Right ventricle myocardium superior (tissue), 1 donor: ENCODE measurements around the gene KRT8. TPM values are rescaled to one million over a fixed set of nuclear protein-coding genes. Genes with fewer than 3 reads are reported as not detected.
"Not testable (repeated sequence)": the region's sequence is repeated elsewhere in the genome, so short reads cannot be mapped to it uniquely, and the experiment has no call there.

ENCODE experiments used
- ATAC-seq: fragments of 200-7000 bp; cut with Tn5 transposase; one replicate; pipeline ENCODE4 v1.9.1; 2020; ENCODE audit warnings: mild to moderate bottlenecking; ENCODE audit not compliant: poor library complexity
- DNase-seq: peaks from one replicate; pipeline ENCODE4 v3.0.0-alpha.2; 2020
- intact Hi-C: fragments of 100-400 bp; cut with DNase I; formaldehyde crosslinking; loops from one replicate; pipeline ENCODE4 v1.11.2; 2022
- total RNA-seq: library from RNA; stranded (reverse); fragmentation: NEBNext Ultra II Directional; extraction: Animal tissue kit (Norgen Biotek cat#: 25700); gene quantifications from one replicate; pipeline ENCODE4 v1.2.1, GENCODE V29; 2021
- donor health status: DM: no; HTN: yes; CAD: no; lungs with severe emphysema.

The KRT8 gene
- total RNA-seq, 1 donor from 2014 or later: 104 TPM

GRCh38 chr12:52862023-52862422, 42.9 kb downstream of the KRT8 start:
- DNase-seq: no peak
- no peak for ATAC-seq
- intact Hi-C loops: loop anchor here (10.0 kb wide), 1 partner anchor 197 kb away; no protein-coding TSS in a partner anchor

GRCh38 chr12:52861511-52861910, 43.4 kb downstream of the KRT8 start:
- intact Hi-C loops: loop anchor here (10.0 kb wide), 1 partner anchor 197 kb away; no protein-coding TSS in a partner anchor
- DNase-seq (no peak), ATAC-seq (no peak)

- peak; percentile 88 for ATAC-seq
- intact Hi-C loops: loop anchor here (10.0 kb wide), 1 partner anchor 195 kb away; no protein-coding TSS in a partner anchor
- DNase-seq: no peak
These were observed 44.6 kb downstream of the KRT8 start for GRCh38 chr12:52860102-52860823.

- DNase-seq (no peak), ATAC-seq (no peak)
- intact Hi-C loops: no loop called here
These were observed 47.4 kb downstream of the KRT8 start for GRCh38 chr12:52857500-52857899.

DNA sequence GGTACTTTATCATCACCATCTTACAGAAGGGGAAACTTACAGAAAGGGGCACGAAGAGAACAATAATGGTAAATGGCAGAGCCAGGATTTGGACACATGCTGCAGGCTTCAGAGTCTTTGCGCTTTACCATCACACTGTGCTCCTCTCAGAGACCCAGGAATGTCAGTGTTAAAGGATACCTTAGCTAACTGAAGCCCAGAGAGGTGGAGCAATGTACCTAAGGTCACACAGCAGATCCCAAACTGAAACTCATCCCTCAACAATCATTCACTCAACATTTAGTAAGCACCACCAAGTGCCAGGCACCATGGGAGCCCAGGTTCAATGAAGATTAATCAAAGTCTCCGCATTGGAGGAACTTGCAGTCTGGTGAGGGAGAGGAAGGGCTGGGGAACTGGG, 48.1 kb downstream of the KRT8 start:
- no peak for ATAC-seq
- intact Hi-C loops: no loop called here

GRCh38 chr12:52856077-52856476, 48.8 kb downstream of the KRT8 start:
- intact Hi-C loops, DNase-seq, ATAC-seq: not testable (repeated sequence)

More for the DNA sequence above, 48.1 kb downstream of the KRT8 start:
- no peak for DNase-seq

DNA sequence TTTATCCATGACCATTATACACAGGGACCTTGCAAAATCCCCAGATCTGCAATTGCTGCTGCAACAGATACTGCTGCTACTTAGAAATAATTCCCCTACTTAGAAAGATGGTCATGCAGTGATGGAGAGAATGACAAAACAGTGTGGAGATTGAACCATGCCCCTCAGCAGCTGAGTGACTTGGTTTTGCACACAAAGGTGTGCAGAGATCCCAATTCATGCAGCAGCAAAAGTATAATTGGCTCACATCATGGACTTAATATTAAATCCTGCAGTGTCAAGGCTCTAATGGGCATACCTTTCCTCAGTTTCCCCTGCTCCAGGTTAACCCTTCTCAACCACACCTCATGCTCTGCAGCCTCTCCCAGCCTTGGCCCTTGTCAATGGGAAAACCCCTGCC, 53.1 kb downstream of the KRT8 start:
- DNase-seq: no peak
- intact Hi-C loops: no loop called here
- no peak for ATAC-seq

- intact Hi-C loops: no loop called here
- no peak for DNase-seq
These were observed 54.2 kb downstream of the KRT8 start for GRCh38 chr12:52850681-52851080.

GRCh38 chr12:52849511-52849910, 55.4 kb downstream of the KRT8 start:
- ATAC-seq: no peak
- intact Hi-C loops: no loop called here

More at GRCh38 chr12:52850681-52851080, 54.2 kb downstream of the KRT8 start:
- no peak for ATAC-seq

GRCh38 chr12:52848661-52849255, 56.1 kb downstream of the KRT8 start, which contains the start of gene KRT78:
KRT78 (minus strand) TSS chr12:52848994; CDS start chr12:52848930, 64 bp downstream.
- DNase-seq (no peak), ATAC-seq (no peak)
- intact Hi-C loops: no loop called here

More at GRCh38 chr12:52849511-52849910, 55.4 kb downstream of the KRT8 start:
- no peak for DNase-seq

- no peak for DNase-seq
- ATAC-seq: no peak
- intact Hi-C loops: no loop called here
These were observed 57.4 kb downstream of the KRT8 start for GRCh38 chr12:52847335-52848102.

Other genes starting within 250 kb of the KRT8 start
- not detected for gene KRT1, start 224.7 kb downstream of the KRT8 start, total RNA-seq
- not detected for gene KRT77, start 201.6 kb downstream of the KRT8 start, total RNA-seq
- not detected for gene KRT76, start 127.7 kb downstream of the KRT8 start, total RNA-seq
- not detected for gene KRT3, start 109.0 kb downstream of the KRT8 start, total RNA-seq
- not detected for gene KRT4, start 91.0 kb downstream of the KRT8 start, total RNA-seq
- not detected for gene KRT79, start 70.8 kb downstream of the KRT8 start, total RNA-seq
- gene KRT78, start 56.1 kb downstream of the KRT8 start, total RNA-seq: not detected
- gene KRT18, start 44.0 kb upstream of the KRT8 start, total RNA-seq: 7.0 TPM
- gene EIF4B, start 101.4 kb upstream of the KRT8 start, total RNA-seq: 434 TPM
- 107 TPM for gene TNS2, start 145.0 kb upstream of the KRT8 start, total RNA-seq
- gene SPRYD3, start 174.3 kb upstream of the KRT8 start, total RNA-seq: 37.8 TPM
- gene IGFBP6, start 192.6 kb upstream of the KRT8 start, total RNA-seq: 50.2 TPM
- gene SOAT2, start 198.4 kb upstream of the KRT8 start, total RNA-seq: not detected